Effector memory CD8-positive, alpha-beta T cell (primary cell): ENCODE results near the gene SYMPK.
"Not testable (repeated sequence)": the region's sequence is repeated elsewhere in the genome, so short reads cannot be mapped to it uniquely, and the experiment has no call there.

Experiments
- ATAC-seq: fragments of 150-1000 bp; cut with Tn5 transposase; replicated peaks from 2 replicates; pipeline ENCODE4 v1.10.0; 2021; ENCODE audit warnings: mild to moderate bottlenecking, moderate library complexity
- DNase-seq, 3 experiments: peaks; one replicate each; pipeline ENCODE4 v3.0.0; 2021
- H3K27ac Mint-ChIP-seq, 2 donors: one replicate each; pipeline ENCODE4 v1.8.0; 2022; ENCODE audit warnings: mild to moderate bottlenecking in 2 of 2, mixed read lengths in 2 of 2, moderate library complexity in 2 of 2
- H3K27me3 Mint-ChIP-seq, 2 donors: one replicate each; pipeline ENCODE4 v1.8.0; 2022; ENCODE audit warnings: mixed read lengths in 2 of 2
- H3K36me3 Mint-ChIP-seq: one replicate; pipeline ENCODE4 v1.8.0; 2022; ENCODE audit warnings: mild to moderate bottlenecking, moderate library complexity, mixed read lengths; ENCODE audit not compliant: insufficient read depth
- H3K4me1 Mint-ChIP-seq, 2 donors: one replicate each; pipeline ENCODE4 v1.8.0; 2022; ENCODE audit warnings: low read depth in 2 of 2, mixed read lengths in 2 of 2
- H3K4me3 Mint-ChIP-seq, 2 donors: one replicate each; pipeline ENCODE4 v1.8.0; 2022; ENCODE audit warnings: mild to moderate bottlenecking in 2 of 2, mixed read lengths in 2 of 2, moderate library complexity in 2 of 2
- H3K9me3 Mint-ChIP-seq, 2 donors: one replicate each; pipeline ENCODE4 v1.8.0; 2022; ENCODE audit warnings: mixed read lengths in 2 of 2

SYMPK gene

GRCh38 chr19:45897261-45897812, 34.4 kb upstream of the SYMPK start:
- no peak overlapping the region for H3K4me3 Mint-ChIP-seq
- H3K4me1 Mint-ChIP-seq, result peaks cover 12 to 16% of the 10 kb centered on the region in 2 donors
- ATAC-seq (no peak), DNase-seq (no peak)
- H3K27me3 Mint-ChIP-seq, result no peaks in the 10 kb centered on the region
- no peaks in the 10 kb centered on the region for H3K9me3 Mint-ChIP-seq
- H3K27ac Mint-ChIP-seq, result peak overlapping the region in 1 of 2 donors; percentile 62
- H3K36me3 Mint-ChIP-seq, result peaks cover 31% of the 10 kb centered on the region

- H3K9me3 Mint-ChIP-seq, H3K27ac Mint-ChIP-seq, ATAC-seq, H3K4me3 Mint-ChIP-seq, H3K27me3 Mint-ChIP-seq, DNase-seq: not testable (repeated sequence)
- H3K4me1 Mint-ChIP-seq, result peaks cover 11% of the 10 kb centered on the region in 2 donors
- peaks cover 23% of the 10 kb centered on the region for H3K36me3 Mint-ChIP-seq
Observed at GRCh38 chr19:45895983-45896599, 33.1 kb upstream of the SYMPK start.

- no peaks in the 10 kb centered on the region for H3K27me3 Mint-ChIP-seq
- H3K4me3 Mint-ChIP-seq, result no peak overlapping the region
- no peak overlapping the region for H3K27ac Mint-ChIP-seq
- ATAC-seq (no peak), DNase-seq (no peak)
- peaks cover 6 to 7% of the 10 kb centered on the region in 2 donors for H3K4me1 Mint-ChIP-seq
- H3K36me3 Mint-ChIP-seq, result peaks cover 23% of the 10 kb centered on the region
- H3K9me3 Mint-ChIP-seq, result no peaks in the 10 kb centered on the region
Observed at GRCh38 chr19:45895519-45895972, 32.6 kb upstream of the SYMPK start.

GRCh38 chr19:45890877-45891276, 27.9 kb upstream of the SYMPK start:
- H3K27me3 Mint-ChIP-seq, result no peaks in the 10 kb centered on the region
- DNase-seq (no peak), ATAC-seq (no peak)
- H3K27ac Mint-ChIP-seq, result no peak overlapping the region
- no peaks in the 10 kb centered on the region for H3K9me3 Mint-ChIP-seq
- H3K4me1 Mint-ChIP-seq, result peaks cover 11 to 14% of the 10 kb centered on the region in 2 donors
- no peak overlapping the region for H3K4me3 Mint-ChIP-seq
- peaks cover 13% of the 10 kb centered on the region for H3K36me3 Mint-ChIP-seq

- ATAC-seq (no peak), DNase-seq (no peak)
- H3K4me1 Mint-ChIP-seq, result peaks cover 11 to 15% of the 10 kb centered on the region in 2 donors
- no peak overlapping the region for H3K4me3 Mint-ChIP-seq
- H3K27me3 Mint-ChIP-seq, result no peaks in the 10 kb centered on the region
- peaks cover 12% of the 10 kb centered on the region for H3K36me3 Mint-ChIP-seq
- peak overlapping the region; percentile 11 to 45 for H3K27ac Mint-ChIP-seq
- no peaks in the 10 kb centered on the region for H3K9me3 Mint-ChIP-seq
Observed at GRCh38 chr19:45889210-45889885, 26.4 kb upstream of the SYMPK start.

GRCh38 chr19:45887200-45887710, 24.3 kb upstream of the SYMPK start:
- Mint-ChIP-seq H3K36me3 (peaks cover 12% of the 10 kb centered on the region), H3K9me3 (no peaks in the 10 kb centered on the region), H3K4me3 (peak overlapping the region; percentile 94 to 100), H3K27ac (peak overlapping the region; percentile 91 to 99), H3K4me1 (peaks cover 18 to 22% of the 10 kb centered on the region in 2 donors), H3K27me3 (no peaks in the 10 kb centered on the region)
- DNase-seq (no peak), ATAC-seq (no peak)

- Mint-ChIP-seq H3K9me3 (no peaks in the 10 kb centered on the region), H3K27ac (peak overlapping the region; percentile 91 to 99), H3K36me3 (peaks cover 12% of the 10 kb centered on the region), H3K27me3 (no peaks in the 10 kb centered on the region), H3K4me1 (peaks cover 18 to 22% of the 10 kb centered on the region in 2 donors), H3K4me3 (peak overlapping the region; percentile 94 to 100)
- ATAC-seq (peak; percentile 72), DNase-seq (peak; percentile 87 to 93 (median 89))
Observed at GRCh38 chr19:45886427-45887199, 23.7 kb upstream of the SYMPK start.

GRCh38 chr19:45885556-45886426, 22.8 kb upstream of the SYMPK start, which contains the start of gene IRF2BP1:
Gene IRF2BP1, minus strand, starts transcription at chr19:45886141. Its CDS starts 367 bp downstream, at chr19:45885774.
- ATAC-seq, result peak; percentile 80
- H3K4me3 Mint-ChIP-seq, result peak within 1 kb of the TSS; percentile 94 to 100
- H3K9me3 Mint-ChIP-seq, result no peaks in the 10 kb centered on the region
- peak within 1 kb of the TSS; percentile 91 to 99 for H3K27ac Mint-ChIP-seq
- no peaks in the 10 kb centered on the region for H3K27me3 Mint-ChIP-seq
- H3K36me3 Mint-ChIP-seq, result peaks cover 12% of the 10 kb centered on the region
- H3K4me1 Mint-ChIP-seq, result peaks cover 18 to 22% of the 10 kb centered on the region in 2 donors
- peak; percentile 90 to 92 (median 90) for DNase-seq

GRCh38 chr19:45884682-45885555, 22.0 kb upstream of the SYMPK start:
- H3K4me3 Mint-ChIP-seq, result peak overlapping the region; percentile 46 to 94

GRCh38 chr19:45883881-45884681, 21.1 kb upstream of the SYMPK start:
- Mint-ChIP-seq H3K4me3 (peak overlapping the region; percentile 74 to 78), H3K27me3 (peaks cover under 1 to 2% of the 10 kb centered on the region in 2 donors), H3K4me1 (peaks cover 18 to 22% of the 10 kb centered on the region in 2 donors), H3K27ac (peak overlapping the region in 1 of 2 donors; percentile 6), H3K36me3 (peaks cover 16% of the 10 kb centered on the region), H3K9me3 (no peaks in the 10 kb centered on the region)
- no peak for DNase-seq
- ATAC-seq, result no peak

More at GRCh38 chr19:45884682-45885555, 22.0 kb upstream of the SYMPK start:
- ATAC-seq (no peak), DNase-seq (no peak)
- Mint-ChIP-seq H3K27me3 (no peaks in the 10 kb centered on the region), H3K9me3 (no peaks in the 10 kb centered on the region), H3K4me1 (peaks cover 18 to 22% of the 10 kb centered on the region in 2 donors), H3K36me3 (peaks cover 16% of the 10 kb centered on the region), H3K27ac (no peak overlapping the region)

- H3K27me3 Mint-ChIP-seq, result peaks cover 6 to 7% of the 10 kb centered on the region in 2 donors
- H3K36me3 Mint-ChIP-seq, result peaks cover 16% of the 10 kb centered on the region
- H3K4me3 Mint-ChIP-seq, result peak overlapping the region; percentile 74 to 78
Observed at GRCh38 chr19:45883586-45883880, 20.6 kb upstream of the SYMPK start.

More at GRCh38 chr19:45883586-45883880, 20.6 kb upstream of the SYMPK start:
- peaks cover 18 to 22% of the 10 kb centered on the region in 2 donors for H3K4me1 Mint-ChIP-seq
- ATAC-seq (no peak), DNase-seq (no peak)
- H3K27ac Mint-ChIP-seq, result peak overlapping the region in 1 of 2 donors; percentile 6
- H3K9me3 Mint-ChIP-seq, result no peaks in the 10 kb centered on the region
